HG02642 (cell line): ENCODE results near the gene OSBP.
"Not testable (repeated sequence)": the region's sequence is repeated elsewhere in the genome, so short reads cannot be mapped to it uniquely, and the experiment has no call there.

Experiments
- ATAC-seq: cut with Tn5 transposase; IDR thresholded peaks from one replicate; pipeline ENCODE4 v1.9.1; 2021; ENCODE audit warnings: mild to moderate bottlenecking; ENCODE audit not compliant: unreplicated experiment, poor library complexity

Gene OSBP, protein sequence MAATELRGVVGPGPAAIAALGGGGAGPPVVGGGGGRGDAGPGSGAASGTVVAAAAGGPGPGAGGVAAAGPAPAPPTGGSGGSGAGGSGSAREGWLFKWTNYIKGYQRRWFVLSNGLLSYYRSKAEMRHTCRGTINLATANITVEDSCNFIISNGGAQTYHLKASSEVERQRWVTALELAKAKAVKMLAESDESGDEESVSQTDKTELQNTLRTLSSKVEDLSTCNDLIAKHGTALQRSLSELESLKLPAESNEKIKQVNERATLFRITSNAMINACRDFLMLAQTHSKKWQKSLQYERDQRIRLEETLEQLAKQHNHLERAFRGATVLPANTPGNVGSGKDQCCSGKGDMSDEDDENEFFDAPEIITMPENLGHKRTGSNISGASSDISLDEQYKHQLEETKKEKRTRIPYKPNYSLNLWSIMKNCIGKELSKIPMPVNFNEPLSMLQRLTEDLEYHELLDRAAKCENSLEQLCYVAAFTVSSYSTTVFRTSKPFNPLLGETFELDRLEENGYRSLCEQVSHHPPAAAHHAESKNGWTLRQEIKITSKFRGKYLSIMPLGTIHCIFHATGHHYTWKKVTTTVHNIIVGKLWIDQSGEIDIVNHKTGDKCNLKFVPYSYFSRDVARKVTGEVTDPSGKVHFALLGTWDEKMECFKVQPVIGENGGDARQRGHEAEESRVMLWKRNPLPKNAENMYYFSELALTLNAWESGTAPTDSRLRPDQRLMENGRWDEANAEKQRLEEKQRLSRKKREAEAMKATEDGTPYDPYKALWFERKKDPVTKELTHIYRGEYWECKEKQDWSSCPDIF

DNA sequence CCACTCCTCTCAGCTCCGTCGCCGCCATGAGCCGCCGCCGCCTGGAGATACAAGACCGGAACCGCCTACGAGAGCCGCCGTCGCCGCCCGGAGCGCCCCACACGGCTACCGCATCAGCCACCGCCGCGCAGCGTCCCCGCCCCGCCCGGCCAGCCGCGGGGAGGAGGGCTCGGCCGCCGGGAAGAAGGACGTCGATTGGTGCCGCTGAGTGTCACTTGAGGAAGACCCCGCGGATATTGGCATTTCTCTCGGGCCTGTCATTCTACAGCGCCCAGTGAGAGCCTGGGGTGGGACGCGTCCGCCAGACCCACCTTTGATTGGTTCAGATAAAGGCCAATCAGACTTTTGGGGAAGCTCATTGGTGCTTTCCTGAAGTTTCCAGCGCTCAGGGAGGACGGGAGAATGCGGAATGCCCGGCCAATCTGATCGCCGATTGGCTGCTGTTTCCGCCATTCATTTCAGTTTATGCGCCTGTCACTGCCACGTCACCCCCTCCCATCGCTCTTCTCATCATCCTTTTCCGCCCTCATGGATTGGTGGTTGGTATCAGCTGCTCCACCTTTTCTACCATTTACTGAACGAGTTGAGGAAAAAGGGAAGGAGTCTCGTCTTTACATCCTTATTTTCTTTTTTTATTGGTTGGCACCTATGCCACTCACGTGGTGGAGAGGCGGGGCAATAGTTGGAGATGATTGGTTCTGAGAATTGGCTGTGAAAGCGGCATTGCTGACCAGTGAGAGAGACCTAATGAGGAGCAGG, at the start of gene OSBP:
TSS of gene OSBP (minus strand) at position 138 of the 759 bp plus-strand sequence. CDS start at position 28, 110 bp downstream.
- peak; percentile 90 for ATAC-seq

DNA sequence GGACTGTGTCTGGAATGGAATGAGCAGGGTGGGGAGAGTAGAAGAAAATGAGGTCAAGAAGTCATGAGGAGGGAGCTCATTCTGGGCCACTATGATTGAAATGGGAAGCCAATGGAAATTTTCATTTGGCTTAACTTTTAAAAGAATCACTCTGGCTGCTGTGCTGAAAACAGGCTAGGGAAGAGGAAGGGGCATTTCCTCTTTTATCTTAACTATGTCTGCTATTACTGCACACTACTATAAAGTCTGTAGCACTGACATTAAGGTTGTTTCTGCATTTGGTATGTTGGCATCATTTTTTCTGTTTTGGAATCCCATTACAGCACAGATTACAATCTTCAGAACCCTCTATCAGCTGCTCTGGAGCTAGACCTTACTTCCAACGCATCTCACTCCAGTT, 45.0 kb upstream of the OSBP start:
- no peak for ATAC-seq

DNA sequence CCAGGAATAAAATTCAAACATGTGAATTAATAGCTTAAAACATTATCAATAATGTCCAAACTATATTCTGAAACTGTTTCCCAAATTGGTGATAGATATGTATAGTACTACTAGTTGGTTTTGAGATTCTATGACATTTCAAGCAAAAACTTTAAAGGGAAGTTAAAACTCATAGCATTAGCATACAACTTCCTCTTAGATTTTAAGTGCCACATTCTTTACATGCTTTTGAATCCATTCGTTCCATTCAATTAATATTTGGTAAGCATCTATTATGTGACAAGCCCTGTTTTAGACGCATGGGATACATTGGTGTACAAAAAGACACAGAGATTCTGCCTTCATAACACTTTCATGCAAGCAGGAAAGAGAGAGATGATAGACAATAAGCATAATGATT, 44.4 kb upstream of the OSBP start:
- no peak for ATAC-seq

DNA sequence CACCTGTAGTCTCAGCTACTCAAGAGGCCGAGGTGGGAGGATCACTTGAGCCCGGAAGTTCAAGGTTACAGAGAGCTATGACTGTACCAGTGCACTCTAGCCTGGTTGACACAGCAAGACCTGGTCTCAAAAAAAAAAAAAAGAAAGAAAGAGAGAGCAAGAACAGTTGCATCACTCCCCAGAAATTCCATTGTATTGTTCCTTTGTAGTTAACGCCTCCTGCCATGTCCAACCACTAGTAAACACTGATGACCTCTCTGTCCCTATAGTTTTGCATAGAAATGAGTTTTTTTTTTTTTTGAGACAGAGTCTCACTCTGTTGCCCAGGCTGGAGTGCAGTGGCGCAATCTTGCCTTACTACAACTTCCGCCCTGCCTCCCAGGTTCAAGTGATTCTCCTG, 42.5 kb upstream of the OSBP start:
- no peak for ATAC-seq

DNA sequence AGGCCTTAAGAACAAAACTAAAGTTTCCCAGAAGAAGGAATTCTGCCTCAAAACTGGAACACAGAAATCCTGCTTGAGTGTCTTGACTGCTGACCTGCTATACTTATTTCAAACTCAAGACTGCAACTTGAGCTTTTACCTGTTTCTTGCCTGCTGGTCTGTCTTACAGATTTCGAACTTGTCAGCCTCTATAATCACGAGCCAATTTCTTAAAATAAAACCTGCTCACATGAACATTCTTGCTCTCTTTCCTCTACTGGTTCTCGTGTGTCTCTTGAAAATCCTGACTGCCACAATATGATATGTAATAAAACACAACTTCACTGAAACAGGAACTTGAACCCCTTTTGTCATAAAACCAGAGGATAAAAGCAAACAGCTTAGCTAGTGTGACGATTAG, 39.3 kb upstream of the OSBP start:
- no peak for ATAC-seq

DNA sequence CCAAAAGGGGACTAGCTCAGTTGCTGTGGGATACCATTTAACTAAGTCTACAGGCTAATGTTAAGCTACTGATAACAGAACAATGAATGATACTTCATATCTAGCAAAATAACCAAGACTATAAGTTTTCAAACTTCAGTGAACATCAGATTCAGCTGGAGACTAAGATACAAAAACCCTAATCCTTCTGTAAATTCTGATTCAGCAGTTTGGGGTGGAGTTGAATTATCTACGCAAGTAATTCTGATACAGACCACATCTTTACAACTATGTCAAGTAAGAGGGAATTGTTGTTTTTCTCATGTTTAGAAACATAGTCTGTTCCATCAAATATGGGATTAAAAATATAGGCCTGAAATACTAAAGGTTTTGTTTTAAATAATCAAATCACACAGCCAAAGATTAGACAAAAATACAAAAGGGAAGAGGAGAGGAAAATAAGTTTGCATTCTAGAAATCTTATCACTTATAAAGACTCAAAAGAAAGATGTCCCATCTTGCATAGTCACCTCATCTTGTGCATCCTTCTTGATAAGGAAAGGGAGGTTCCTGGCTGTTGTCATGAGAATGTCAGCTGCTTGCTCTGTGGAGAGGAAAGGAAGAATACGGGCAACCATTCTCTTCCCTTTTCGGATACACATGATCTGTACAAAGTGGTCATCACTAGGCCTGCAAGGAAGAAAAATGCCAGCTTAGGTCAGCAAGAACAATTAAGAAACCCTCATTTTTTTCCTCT, 31.8 kb upstream of the OSBP start:
- ATAC-seq, result no peak

DNA sequence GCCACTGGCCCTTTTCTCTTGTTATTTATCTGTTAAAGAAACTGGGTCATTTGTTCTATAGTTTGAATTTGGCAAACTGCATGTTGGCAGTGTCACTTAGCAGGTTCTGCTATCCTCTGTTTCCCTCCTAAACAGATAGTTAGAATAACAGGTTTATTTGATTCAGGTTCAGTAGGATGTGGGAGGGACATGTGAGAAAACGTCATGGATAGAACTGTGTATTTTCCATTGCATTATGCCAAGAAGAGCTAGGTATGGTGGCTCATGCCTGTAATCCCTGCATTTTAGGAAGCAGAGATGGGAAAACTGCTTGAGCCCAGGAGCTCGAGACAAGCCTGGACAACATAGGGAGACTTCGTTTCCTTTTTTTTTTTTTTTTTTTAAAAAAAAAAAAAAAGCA, 29.0 kb upstream of the OSBP start:
- no peak for ATAC-seq

DNA sequence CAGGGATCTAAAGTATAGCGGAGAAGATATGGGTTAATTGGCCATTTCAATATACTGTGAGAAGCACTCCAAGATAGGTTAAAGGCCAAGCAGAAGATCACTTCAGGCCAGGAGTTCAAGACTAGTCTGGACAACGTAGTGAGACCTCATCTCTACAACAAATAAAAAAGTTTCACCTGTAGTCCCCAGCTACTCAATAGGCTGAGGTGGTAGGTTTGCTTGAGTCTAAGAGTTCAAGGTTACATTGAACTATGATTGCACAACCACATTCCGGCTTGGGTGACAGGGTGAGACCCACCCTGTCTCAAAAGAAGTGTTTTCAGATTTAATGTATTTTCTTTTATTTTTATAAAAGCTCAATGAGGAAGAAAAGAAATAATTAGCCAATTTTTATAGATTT, 27.8 kb upstream of the OSBP start:
- ATAC-seq, result no peak

DNA sequence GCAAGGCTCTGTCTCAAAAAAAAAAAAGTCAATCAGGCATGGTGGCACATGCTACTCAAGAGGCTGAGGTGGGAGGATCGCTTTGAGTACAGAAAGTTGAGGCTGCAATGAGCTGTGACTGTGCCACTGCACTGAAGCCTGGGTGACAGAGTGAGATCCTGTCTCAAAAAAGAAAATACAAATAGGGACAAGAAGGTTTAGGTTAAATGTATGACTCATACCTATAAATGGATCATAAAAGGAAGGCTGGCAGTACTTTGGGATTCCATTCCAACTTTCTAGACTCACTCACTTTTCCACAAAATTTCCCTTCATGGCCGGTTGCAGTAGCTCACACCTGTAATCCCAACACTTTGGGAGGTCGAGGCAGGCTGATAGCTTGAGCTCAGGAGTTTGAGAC, 25.6 kb upstream of the OSBP start:
- ATAC-seq, result no peak

DNA sequence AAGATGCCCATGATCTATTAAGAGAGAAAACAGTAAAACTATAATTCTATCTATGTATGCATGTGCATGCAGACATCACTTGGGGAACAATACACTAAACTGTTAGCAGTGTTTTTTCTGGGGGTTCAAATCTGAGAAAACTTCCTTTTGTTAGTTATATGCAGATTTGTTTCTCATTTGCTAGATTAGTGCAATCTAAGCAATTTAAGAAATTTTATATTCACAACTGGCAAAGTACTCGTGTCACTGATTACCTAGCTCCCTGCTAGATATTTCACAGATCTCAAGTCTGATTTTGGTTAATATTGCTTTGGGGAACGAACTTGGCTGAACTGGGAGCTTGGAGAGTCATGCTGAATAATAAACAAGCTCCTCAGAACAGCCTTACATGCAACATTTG, 14.9 kb upstream of the OSBP start:
- ATAC-seq, result no peak

DNA sequence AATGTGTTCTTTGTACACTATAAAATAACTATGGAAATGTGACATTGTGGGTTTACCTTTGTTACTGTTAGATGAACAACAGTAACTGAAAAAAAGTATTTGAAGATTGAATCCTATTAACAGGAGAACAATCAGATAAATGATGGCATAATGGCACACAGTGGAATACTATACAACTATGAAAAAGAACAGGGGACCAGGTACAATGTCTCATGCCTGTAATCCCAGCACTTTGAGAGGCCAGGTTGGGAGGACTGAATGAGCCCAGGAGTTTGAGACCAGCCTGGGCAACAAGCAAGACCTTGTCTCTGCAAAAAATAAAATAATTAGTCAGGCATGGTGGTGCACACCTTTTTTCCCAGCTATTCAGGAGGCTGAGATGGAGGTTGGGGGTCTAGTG, 14.4 kb upstream of the OSBP start:
- ATAC-seq, result no peak

DNA sequence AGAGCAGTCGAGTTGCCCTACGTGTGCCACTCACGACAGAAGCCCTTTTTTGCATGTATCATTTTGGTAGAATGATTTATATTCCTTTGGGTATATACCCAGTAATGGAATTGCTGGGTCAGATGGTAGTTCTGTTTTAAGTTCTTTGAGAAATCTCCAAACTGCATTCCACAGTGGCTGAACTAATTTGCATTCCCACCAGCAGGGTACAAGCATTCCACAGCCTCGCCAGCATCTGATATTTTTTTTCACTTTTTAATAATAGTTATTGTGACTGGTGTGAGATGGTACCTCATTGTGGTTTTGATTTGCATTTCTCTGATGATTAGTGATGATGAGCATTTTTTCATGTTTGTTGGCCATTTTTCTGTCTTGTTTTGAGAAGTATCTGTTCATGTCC, 11.4 kb upstream of the OSBP start:
- ATAC-seq, result not testable (repeated sequence)

DNA sequence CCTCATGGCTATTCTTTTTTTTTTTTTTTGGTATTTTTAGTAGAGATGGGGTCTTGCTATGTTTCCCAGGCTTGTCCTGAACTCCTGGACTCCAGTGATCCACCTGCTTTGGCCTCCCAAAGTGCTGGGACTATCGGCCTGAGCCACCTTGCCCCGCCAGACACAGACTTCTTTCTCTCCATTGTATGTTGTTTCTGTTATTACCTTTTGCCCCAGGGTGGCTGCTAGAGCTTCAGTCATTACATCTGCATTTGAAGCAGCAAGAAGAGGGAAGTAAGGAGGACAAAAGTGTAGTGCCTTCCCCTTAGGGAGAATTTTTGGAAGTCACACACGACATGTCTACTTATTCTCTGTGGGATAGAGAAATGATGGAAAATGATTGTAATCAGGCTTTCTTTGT, 10.1 kb upstream of the OSBP start:
- no peak for ATAC-seq

DNA sequence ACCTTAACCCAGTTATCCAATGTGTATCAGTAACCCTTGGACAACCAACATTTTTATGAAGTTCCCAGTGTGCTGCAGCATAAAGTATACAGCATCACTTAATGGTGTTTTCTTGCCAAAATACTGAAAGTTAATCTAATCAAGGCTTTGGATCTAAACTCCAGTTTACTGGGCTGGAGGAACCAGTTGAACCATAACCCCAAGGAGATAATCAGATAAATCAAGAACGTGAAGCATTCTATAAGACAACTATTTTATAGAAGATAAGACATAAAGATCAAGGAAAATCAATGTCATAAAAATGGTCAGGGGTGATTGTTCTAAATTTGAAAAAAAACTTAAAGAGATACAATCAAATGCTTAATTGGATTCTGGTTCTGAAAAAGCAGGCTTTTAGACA, 2.3 kb upstream of the OSBP start:
- no peak for ATAC-seq

DNA sequence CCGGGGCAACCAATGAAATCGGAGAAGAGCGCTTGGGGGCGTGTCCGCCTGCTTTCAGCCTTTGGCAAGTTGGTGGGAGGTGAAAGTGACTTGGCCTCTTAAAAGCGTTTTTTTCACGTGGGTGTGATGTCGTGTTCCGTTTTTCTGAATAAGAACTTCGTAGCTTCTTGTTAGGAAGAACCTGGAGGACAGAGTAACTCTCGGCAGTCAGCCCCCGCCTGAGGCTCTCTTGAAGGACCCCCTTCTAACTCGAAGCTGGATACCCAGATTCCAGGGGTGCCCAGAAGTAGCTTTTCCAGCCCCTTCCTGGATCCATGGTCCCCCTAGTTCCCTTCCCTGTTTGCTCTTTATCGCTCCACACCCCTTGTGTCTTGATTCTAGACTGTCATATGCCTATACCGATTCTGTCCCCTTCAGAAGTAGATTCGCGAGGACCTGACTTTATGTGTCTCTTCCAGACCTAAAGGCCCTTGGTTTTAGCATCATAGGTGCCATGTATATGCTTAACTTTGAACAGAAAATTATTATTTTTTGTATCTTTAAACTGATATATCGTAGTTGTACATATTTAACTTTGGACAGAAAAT, 915 bp upstream of the OSBP start:
- no peak for ATAC-seq

DNA sequence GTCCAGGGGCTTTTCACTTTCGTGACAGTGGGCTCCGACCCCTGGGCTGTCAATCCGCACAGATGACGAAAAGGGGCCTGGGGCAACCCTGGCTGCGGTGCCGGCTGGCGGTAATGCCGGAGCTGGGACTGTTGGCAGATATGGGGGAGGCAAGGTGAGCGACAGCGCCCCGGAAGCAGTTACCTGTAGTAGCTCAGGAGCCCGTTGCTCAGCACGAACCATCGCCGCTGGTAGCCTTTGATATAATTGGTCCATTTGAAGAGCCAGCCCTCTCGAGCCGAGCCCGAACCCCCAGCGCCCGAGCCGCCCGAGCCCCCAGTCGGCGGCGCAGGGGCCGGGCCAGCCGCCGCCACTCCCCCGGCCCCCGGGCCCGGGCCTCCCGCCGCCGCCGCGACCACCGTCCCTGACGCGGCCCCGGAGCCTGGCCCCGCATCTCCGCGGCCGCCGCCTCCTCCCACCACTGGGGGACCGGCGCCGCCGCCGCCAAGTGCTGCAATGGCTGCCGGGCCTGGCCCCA, 396 bp downstream of the OSBP start:
- peak; percentile 10 for ATAC-seq

DNA sequence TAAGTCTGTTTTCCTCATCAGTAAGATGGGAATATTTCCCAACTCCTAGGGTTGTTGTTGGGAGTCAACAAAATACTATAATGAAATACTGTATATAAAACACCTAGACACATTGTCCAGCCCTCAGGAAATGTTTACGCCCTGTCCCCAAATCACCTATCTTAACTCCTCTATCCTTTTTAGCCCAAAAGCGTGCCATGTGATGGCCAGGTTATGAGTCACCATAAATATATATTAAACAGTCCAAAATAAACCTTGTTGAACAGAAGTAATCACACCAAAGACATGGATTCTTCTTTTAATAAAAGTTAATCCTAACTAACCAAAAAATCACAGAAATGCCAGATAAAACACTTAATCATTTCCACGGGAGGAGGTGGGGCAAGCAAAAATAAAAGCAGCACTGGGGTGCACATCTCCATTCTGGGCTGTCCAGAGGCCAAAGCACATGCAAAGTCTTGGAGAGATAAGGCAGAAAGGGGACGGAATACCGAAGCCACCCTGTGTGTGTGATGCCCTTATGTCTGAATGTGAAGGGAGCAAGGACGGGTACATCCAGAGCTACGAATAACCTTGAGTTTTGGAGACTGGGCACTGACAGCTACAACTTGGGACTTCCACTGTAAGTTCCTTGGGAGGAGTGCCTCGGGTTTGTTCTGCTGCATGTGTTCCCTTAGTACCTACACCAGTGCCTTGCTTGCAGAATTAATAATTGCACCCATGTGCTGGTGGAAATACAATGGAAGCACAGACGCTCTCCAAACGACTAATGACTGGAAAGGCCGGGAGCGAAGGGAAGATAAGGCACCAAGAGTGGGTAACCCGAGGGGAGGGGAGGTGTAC, 1.1 kb downstream of the OSBP start:
- no peak for ATAC-seq

DNA sequence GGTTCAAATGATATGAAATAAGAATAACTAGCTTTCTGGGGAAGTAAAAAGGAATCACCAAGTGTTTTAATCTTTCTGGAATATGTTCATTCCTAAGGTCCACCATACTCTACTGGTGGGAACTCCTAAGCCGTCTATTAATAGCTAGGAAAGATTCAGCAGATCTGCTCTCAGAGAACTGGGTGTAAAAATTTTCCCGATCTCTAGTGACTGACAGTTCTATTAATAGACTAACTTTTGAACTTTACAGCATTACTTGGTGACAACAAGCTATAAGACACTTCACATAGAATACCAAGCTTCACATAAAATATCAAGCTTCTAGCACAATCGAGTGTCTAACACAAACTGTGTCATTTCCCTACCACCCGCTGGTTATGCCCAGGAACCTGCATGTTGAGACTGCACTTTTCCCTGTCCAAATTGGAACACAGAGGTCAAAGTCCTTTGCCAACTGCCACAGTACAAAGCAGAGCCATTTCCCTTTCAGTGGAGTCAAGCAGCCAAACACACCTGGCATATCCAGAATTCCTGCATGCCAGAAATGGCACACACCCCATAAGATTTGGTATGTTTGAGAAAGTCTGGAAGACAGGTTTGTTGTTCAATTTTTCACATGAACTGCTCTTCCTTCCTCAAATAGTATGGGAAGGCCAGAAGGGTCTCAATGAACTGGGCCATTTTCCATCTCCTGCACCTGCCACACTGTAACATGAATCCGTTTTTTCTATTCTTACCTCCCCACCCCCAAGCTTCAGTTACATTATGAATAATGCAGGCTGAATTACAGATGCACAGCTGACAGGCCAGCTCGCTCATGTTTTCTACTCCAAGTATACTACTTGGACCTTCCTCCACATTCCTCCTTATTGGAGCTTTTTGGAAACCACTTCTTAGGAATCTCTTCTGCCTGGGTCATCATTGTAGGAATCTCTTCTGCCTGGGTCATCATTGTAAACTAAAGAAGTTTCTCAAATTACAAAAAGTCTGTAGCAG, 3.7 kb downstream of the OSBP start:
- ATAC-seq, result no peak
